GM12892 (cell line): ENCODE measurements around the gene RPGRIP1.

Experiments used
- POLR2A ChIP-seq: IDR thresholded peaks from 2 replicates; pipeline ENCODE4 v1.6.1; 2011; ENCODE audit warnings: low read depth, low read length, control low read depth
- TAF1 ChIP-seq: IDR thresholded peaks from 2 replicates; pipeline ENCODE4 v1.6.1; 2011; ENCODE audit warnings: low read depth, mild to moderate bottlenecking, control low read depth, low read length, borderline replicate concordance

DNA sequence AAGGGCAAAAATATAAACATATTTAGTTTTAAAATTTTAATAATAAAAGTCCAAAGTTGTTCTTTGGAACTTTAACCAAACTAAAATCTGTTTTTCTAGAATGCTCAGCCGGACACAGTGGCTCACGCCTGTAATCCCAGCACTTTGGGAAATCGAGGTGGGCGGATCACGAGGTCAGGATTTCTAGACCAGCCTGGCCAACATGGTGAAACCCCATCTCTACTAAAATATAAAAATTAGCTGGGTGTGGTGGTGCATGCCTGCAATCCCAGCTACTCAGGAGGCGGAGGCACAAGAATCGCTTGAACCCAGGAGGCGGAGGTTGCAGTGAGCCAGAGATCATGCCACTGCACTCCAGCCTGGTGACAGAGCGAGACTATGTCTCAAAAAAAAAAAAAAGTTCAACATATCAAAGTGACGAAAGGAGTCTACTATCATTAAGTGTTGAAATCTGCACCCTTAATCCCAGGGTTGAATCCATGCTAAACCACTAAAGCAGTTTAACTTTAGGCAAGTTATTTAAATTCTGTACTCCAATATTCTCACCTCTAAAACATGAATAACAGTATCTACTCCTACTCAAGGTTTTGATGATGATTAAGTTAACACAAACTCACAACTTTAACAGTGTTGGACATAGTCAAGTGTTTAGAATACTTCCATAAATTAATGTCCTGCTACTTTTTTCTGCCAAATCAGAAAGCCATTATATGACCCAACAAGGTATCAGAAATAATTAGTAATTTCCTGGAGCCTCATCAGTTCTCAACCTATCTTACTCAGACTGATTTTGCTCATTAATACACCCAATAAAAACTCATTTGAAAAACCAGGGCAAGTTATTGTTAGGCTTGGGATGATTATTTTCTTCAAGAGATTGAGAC is 21.6 kb upstream of the RPGRIP1 start:
- TF ChIP-seq POLR2A: no peak; the same call in 1 of the 2 replicates
- no peak for TF ChIP-seq TAF1
